GM21825 (cell line): ENCODE measurements around the gene SNAPC2.

ENCODE experiments used
- ATAC-seq: cut with Tn5 transposase; IDR thresholded peaks from one replicate; pipeline ENCODE4 v1.9.1; 2021; ENCODE audit warnings: mild to moderate bottlenecking, moderate library complexity; ENCODE audit not compliant: unreplicated experiment

Gene SNAPC2

GRCh38 chr19:7919610-7920518, at the start of gene SNAPC2:
Gene SNAPC2, plus strand, starts transcription at chr19:7920338. Its CDS starts 29 bp downstream, at chr19:7920367.
- peak; percentile 43 for ATAC-seq

- ATAC-seq: no peak
Observed at GRCh38 chr19:7870571-7871436, 49.3 kb upstream of the SNAPC2 start.

- no peak for ATAC-seq
Observed at GRCh38 chr19:7871437-7872305, 48.5 kb upstream of the SNAPC2 start.

GRCh38 chr19:7872306-7873204, 47.6 kb upstream of the SNAPC2 start:
- no peak for ATAC-seq

GRCh38 chr19:7873304-7874075, 46.6 kb upstream of the SNAPC2 start:
- ATAC-seq: no peak

- no peak for ATAC-seq
Observed at GRCh38 chr19:7874076-7874896, 45.9 kb upstream of the SNAPC2 start, which contains the start of gene PRR36. Gene PRR36, minus strand, starts transcription at chr19:7874390. Its CDS starts 701 bp downstream, at chr19:7873689.

- ATAC-seq: no peak
Observed at GRCh38 chr19:7874897-7875273, 45.3 kb upstream of the SNAPC2 start.

GRCh38 chr19:7877249-7877836, 42.8 kb upstream of the SNAPC2 start:
- no peak for ATAC-seq

- ATAC-seq: no peak
Observed at GRCh38 chr19:7879111-7879807, 40.9 kb upstream of the SNAPC2 start.

- ATAC-seq: no peak
Observed at GRCh38 chr19:7879836-7880235, 40.3 kb upstream of the SNAPC2 start.

GRCh38 chr19:7881910-7882309, 38.2 kb upstream of the SNAPC2 start:
- no peak for ATAC-seq

GRCh38 chr19:7883105-7883504, 37.0 kb upstream of the SNAPC2 start:
- ATAC-seq: no peak

- no peak for ATAC-seq
Observed at GRCh38 chr19:7883796-7884570, 36.2 kb upstream of the SNAPC2 start.

- no peak for ATAC-seq
Observed at GRCh38 chr19:7885818-7886217, 34.3 kb upstream of the SNAPC2 start.

GRCh38 chr19:7887408-7888144, 32.6 kb upstream of the SNAPC2 start:
- ATAC-seq: no peak
